ENCODE data around the gene IRAK1. TPM values are rescaled to one million over a fixed set of nuclear protein-coding genes. Genes with fewer than 3 reads are reported as not detected.

IRAK1 gene
- total and polyA plus RNA-seq, 9 of the 15 experiments (the other 6 are each of a cell fraction or from before 2014, with no cell fraction given) = 11.6 to 261 (median 91.6) TPM

DNA sequence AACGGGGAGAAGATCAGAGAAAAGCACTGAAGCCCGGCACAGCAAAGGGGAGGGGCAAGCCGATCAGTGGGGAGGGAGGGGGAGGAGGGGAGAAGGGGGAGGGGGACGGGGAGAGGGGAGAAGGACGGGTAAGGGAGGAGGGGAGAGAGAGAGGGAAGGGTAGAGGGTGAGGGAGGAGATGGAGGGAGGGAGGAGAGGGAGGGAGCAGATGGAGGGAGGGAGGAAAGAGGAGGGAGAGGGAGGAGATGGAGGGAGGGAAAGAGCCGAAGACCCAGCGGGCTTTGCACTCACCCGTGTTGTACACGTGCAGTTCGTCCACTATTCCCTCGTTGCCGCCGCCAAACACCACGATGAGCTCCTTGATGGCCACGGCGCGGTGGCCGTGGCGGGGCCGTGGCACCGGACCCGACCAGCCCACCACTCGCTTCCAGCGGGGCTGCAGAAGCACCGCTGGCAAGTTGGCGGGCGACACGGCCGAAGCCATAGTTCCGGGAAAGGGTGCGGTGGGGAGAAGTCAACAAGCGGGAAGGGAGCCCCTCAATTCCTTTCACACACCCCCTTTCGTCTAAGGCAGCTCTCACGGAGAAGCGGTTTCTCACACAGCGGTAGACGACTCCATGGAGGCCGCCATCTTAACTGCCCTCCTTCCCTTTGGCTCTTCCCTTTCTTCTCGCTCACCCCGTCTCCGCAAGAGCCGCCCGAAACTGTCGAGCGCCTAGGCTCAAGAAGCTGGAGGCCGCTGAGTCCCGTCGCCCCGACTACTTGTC is 49.2 kb downstream of the IRAK1 start:
- H3K9me1 ChIP-seq (ENCODE audit: control insufficient read depth, insufficient read depth, low read length) = peaks cover 5% of the 10 kb centered on the region
- no peaks in the 10 kb centered on the region for H3K9me3 ChIP-seq (replicated peaks; ENCODE audit: control insufficient read depth, insufficient read depth, low read depth, low read length)
- 0% methylated on average over 23 of the region's 49 CpGs for WGBS (ENCODE audit: insufficient coverage, low coverage, missing lambda C conversion rate)
- H4K20me1 ChIP-seq (replicated peaks; ENCODE audit: control insufficient read depth, insufficient read depth, low read length) = peaks cover 44% of the 10 kb centered on the region
- peak overlapping the region; percentile 97 for H3K4me2 ChIP-seq (ENCODE audit: insufficient read depth, low read length)
- CTCF ChIA-PET (ENCODE audit: low intra/inter-chr PET ratio) = interaction anchor here (0.9 kb wide), 1 partner anchor 12 kb away, joined by 3 read pairs; no protein-coding TSS in a partner anchor
- H3K36me3 ChIP-seq (ENCODE audit: control insufficient read depth, insufficient read depth, low read length) = peaks cover 40% of the 10 kb centered on the region; the same call in 2 of the 3 replicates
- no peaks in the 10 kb centered on the region for H3K27me3 ChIP-seq (ENCODE audit: control insufficient read depth in 2 of 2, insufficient read depth in 2 of 2, low read length in 2 of 2)
- in situ Hi-C loops (cut with MboI) = no loop called here
- peak; percentile 9 for ATAC-seq
- intact Hi-C loops (cut with micrococcal nuclease) = loop anchor here (2.0 kb wide), 1 partner anchor 50 kb away; no protein-coding TSS in a partner anchor
- peak overlapping the region; percentile 68 for H2AFZ ChIP-seq (ENCODE audit: low read depth, low read length)
- POLR2A ChIA-PET = interaction anchor here (0.6 to 3.4 kb wide), 13 partner anchors 8 to 458 kb away, joined by 3 to 16 read pairs (median 4); partner anchors contain the start of genes ATP6AP1 and MECP2
- H3K4me3 ChIP-seq = peak overlapping the region; percentile 84
- peak overlapping the region; percentile 100 for H3K27ac ChIP-seq (ENCODE audit: extremely low read depth, low read depth, low read length)
- TSS peak; percentile 60 for BruUV-seq (replicated peaks)
- peak; percentile 69 for FAIRE-seq
- H3K9ac ChIP-seq (ENCODE audit: insufficient read depth in 1 of 2, low read depth in 2 of 2, low read length in 2 of 2) = peak overlapping the region; percentile 99 to 100
- DNase-seq (ENCODE audit: extremely low read depth in 1 of 4, low spot score in 3 of 4) = peak; percentile 50 to 87 (median 62)
- H3K79me2 ChIP-seq (ENCODE audit: control insufficient read depth, insufficient read depth, low read length) = peaks cover 81% of the 10 kb centered on the region
- H3K4me1 ChIP-seq (replicated peaks in 1 of 2; ENCODE audit: control insufficient read depth in 2 of 2, insufficient read depth in 2 of 2, low read length in 2 of 2) = peaks cover 40 to 69% of the 10 kb centered on the region in 2 experiments
- TF ChIP-seq, protein P1, sequence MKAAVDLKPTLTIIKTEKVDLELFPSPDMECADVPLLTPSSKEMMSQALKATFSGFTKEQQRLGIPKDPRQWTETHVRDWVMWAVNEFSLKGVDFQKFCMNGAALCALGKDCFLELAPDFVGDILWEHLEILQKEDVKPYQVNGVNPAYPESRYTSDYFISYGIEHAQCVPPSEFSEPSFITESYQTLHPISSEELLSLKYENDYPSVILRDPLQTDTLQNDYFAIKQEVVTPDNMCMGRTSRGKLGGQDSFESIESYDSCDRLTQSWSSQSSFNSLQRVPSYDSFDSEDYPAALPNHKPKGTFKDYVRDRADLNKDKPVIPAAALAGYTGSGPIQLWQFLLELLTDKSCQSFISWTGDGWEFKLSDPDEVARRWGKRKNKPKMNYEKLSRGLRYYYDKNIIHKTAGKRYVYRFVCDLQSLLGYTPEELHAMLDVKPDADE (conservative IDR thresholded peaks at IDR 0.05; ENCODE audit: control insufficient read depth, low read depth, low read length) = no peak; the same call in none of the 2 replicates
- TF ChIP-seq ZBTB17 (CRISPR knock-in tag; IDR thresholded peaks at IDR 0.05) (no peak), MCM7 (IDR thresholded peaks at IDR 0.05) (no peak), FIP1L1 (IDR thresholded peaks at IDR 0.05; ENCODE audit: low read depth, low read length, poor library complexity, severe bottlenecking) (no peak), BRCA1 (IDR thresholded peaks at IDR 0.05) (no peak), BRCA1 (CRISPR knock-in tag; IDR thresholded peaks at IDR 0.05) (no peak), ZNF124 (CRISPR knock-in tag; IDR thresholded peaks at IDR 0.05) (no peak), ZNF263 (CRISPR knock-in tag; IDR thresholded peaks at IDR 0.05; ENCODE audit: borderline replicate concordance) (peak; percentile 75; the same call in 1 of the 2 replicates), POLR3A (IDR thresholded peaks at IDR 0.05; ENCODE audit: borderline replicate concordance, extremely low read depth, insufficient read depth, insufficient read length) (no peak)
- TF ChIP-seq, protein P2, sequence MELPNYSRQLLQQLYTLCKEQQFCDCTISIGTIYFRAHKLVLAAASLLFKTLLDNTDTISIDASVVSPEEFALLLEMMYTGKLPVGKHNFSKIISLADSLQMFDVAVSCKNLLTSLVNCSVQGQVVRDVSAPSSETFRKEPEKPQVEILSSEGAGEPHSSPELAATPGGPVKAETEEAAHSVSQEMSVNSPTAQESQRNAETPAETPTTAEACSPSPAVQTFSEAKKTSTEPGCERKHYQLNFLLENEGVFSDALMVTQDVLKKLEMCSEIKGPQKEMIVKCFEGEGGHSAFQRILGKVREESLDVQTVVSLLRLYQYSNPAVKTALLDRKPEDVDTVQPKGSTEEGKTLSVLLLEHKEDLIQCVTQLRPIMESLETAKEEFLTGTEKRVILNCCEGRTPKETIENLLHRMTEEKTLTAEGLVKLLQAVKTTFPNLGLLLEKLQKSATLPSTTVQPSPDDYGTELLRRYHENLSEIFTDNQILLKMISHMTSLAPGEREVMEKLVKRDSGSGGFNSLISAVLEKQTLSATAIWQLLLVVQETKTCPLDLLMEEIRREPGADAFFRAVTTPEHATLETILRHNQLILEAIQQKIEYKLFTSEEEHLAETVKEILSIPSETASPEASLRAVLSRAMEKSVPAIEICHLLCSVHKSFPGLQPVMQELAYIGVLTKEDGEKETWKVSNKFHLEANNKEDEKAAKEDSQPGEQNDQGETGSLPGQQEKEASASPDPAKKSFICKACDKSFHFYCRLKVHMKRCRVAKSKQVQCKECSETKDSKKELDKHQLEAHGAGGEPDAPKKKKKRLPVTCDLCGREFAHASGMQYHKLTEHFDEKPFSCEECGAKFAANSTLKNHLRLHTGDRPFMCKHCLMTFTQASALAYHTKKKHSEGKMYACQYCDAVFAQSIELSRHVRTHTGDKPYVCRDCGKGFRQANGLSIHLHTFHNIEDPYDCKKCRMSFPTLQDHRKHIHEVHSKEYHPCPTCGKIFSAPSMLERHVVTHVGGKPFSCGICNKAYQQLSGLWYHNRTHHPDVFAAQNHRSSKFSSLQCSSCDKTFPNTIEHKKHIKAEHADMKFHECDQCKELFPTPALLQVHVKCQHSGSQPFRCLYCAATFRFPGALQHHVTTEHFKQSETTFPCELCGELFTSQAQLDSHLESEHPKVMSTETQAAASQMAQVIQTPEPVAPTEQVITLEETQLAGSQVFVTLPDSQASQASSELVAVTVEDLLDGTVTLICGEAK (IDR thresholded peaks at IDR 0.05) = no peak
- TF ChIP-seq, protein P2 (CRISPR knock-in tag; IDR thresholded peaks at IDR 0.05) = no peak
